Activated CD4-positive, alpha-beta T cell treated with anti-CD3 and anti-CD28 coated beads, Interleukin-2, amount 50 U/mL, for 4 hours (primary cell): ENCODE results near the gene PPP1R3C.

Experiments used
- DNase-seq, 2 experiments: peaks; one replicate each; pipeline ENCODE4 v3.0.0-alpha.2; 2020

Gene PPP1R3C

GRCh38 chr10:91628383-91628782, 4.5 kb downstream of the PPP1R3C start:
- DNase-seq, result no peak

- DNase-seq, result no peak
Observed at GRCh38 chr10:91627344-91628102, 5.3 kb downstream of the PPP1R3C start.

- DNase-seq, result no peak
Observed at GRCh38 chr10:91626936-91627335, 5.9 kb downstream of the PPP1R3C start.

GRCh38 chr10:91624633-91625032, 8.2 kb downstream of the PPP1R3C start:
- DNase-seq, result no peak

GRCh38 chr10:91622601-91623000, 10.3 kb downstream of the PPP1R3C start:
- DNase-seq, result no peak

GRCh38 chr10:91621483-91622113, 11.3 kb downstream of the PPP1R3C start:
- DNase-seq, result no peak

- DNase-seq, result no peak
Observed at GRCh38 chr10:91617072-91617609, 15.7 kb downstream of the PPP1R3C start.

- DNase-seq, result no peak
Observed at GRCh38 chr10:91616137-91616536, 16.7 kb downstream of the PPP1R3C start.

GRCh38 chr10:91614225-91614624, 18.6 kb downstream of the PPP1R3C start:
- DNase-seq, result no peak

- DNase-seq, result no peak
Observed at GRCh38 chr10:91613411-91614187, 19.3 kb downstream of the PPP1R3C start.

GRCh38 chr10:91610919-91611318, 22.0 kb downstream of the PPP1R3C start:
- no peak for DNase-seq

GRCh38 chr10:91610444-91610843, 22.4 kb downstream of the PPP1R3C start:
- DNase-seq, result no peak

GRCh38 chr10:91607646-91608403, 25.0 kb downstream of the PPP1R3C start:
- no peak for DNase-seq

GRCh38 chr10:91605968-91606367, 26.9 kb downstream of the PPP1R3C start:
- no peak for DNase-seq

- no peak for DNase-seq
Observed at GRCh38 chr10:91604553-91605534, 28.0 kb downstream of the PPP1R3C start.

- DNase-seq, result no peak
Observed at GRCh38 chr10:91603931-91604331, 28.9 kb downstream of the PPP1R3C start.

GRCh38 chr10:91602868-91603568, 29.9 kb downstream of the PPP1R3C start:
- no peak for DNase-seq

- DNase-seq, result no peak
Observed at GRCh38 chr10:91602449-91602848, 30.4 kb downstream of the PPP1R3C start.

GRCh38 chr10:91601212-91601611, 31.7 kb downstream of the PPP1R3C start:
- DNase-seq, result no peak

GRCh38 chr10:91598211-91598977, 34.5 kb downstream of the PPP1R3C start:
- DNase-seq, result no peak
